ENCODE results near the gene PPP2R5B. TPM values are rescaled to one million over a fixed set of nuclear protein-coding genes. Genes with fewer than 3 reads are reported as not detected.
"Not testable (repeated sequence)": the region's sequence is repeated elsewhere in the genome, so short reads cannot be mapped to it uniquely, and the experiment has no call there.

PPP2R5B gene
- polyA plus RNA-seq, 6 donors from 2014 or later = 7.2 to 15.1 (median 10.2) TPM

GRCh38 chr11:64967375-64967774 is 42.9 kb downstream of the PPP2R5B start:
- H3K27me3 Mint-ChIP-seq = no peaks in the 10 kb centered on the region
- H3K9me3 Mint-ChIP-seq = no peaks in the 10 kb centered on the region
- H3K27ac Mint-ChIP-seq = no peak overlapping the region
- ATAC-seq (ENCODE audit: low read depth in 2 of 2) (no peak), DNase-seq (no peak)
- H3K4me3 Mint-ChIP-seq = no peak overlapping the region
- no peaks in the 10 kb centered on the region for H3K36me3 Mint-ChIP-seq
- peaks cover 5 to 15% (median 14%) of the 10 kb centered on the region in 3 donors for H3K4me1 Mint-ChIP-seq

- no peak for DNase-seq
- peaks cover 9 to 30% (median 20%) of the 10 kb centered on the region in 3 donors for H3K4me1 Mint-ChIP-seq
- no peaks in the 10 kb centered on the region for H3K27me3 Mint-ChIP-seq
- peak overlapping the region in 2 of 6 donors; percentile 55 to 67 for H3K27ac Mint-ChIP-seq
- no peak for ATAC-seq (ENCODE audit: low read depth in 2 of 2)
- no peaks in the 10 kb centered on the region for H3K9me3 Mint-ChIP-seq
- H3K36me3 Mint-ChIP-seq = no peaks in the 10 kb centered on the region
- peak overlapping the region in 3 of 8 donors; percentile 4 to 41 (median 17) for H3K4me3 Mint-ChIP-seq
These were observed 44.7 kb downstream of the PPP2R5B start for GRCh38 chr11:64969209-64969608.

- no peaks in the 10 kb centered on the region for H3K27me3 Mint-ChIP-seq
- peaks cover 0 to 2% (median 0%) of the 10 kb centered on the region in 7 donors for H3K9me3 Mint-ChIP-seq
- peak overlapping the region in 4 of 6 donors; percentile 47 to 81 (median 66) for H3K27ac Mint-ChIP-seq
- ATAC-seq (ENCODE audit: low read depth in 2 of 2) = no peak
- H3K4me1 Mint-ChIP-seq = peaks cover 15 to 44% (median 29%) of the 10 kb centered on the region in 3 donors
- H3K36me3 Mint-ChIP-seq = no peaks in the 10 kb centered on the region
- no peak for DNase-seq
- H3K4me3 Mint-ChIP-seq = peak overlapping the region; percentile 18 to 90 (median 74)
These were observed 46.3 kb downstream of the PPP2R5B start for GRCh38 chr11:64970731-64971151.

- H3K4me1 Mint-ChIP-seq = peaks cover 15 to 45% (median 29%) of the 10 kb centered on the region in 3 donors
- H3K36me3 Mint-ChIP-seq = no peaks in the 10 kb centered on the region
- peak; percentile 83 for DNase-seq
- peak within 1 kb of the TSS; percentile 33 to 88 (median 66) for H3K27ac Mint-ChIP-seq
- peak within 1 kb of the TSS; percentile 69 to 90 (median 80) for H3K4me3 Mint-ChIP-seq
- peaks cover 0 to 2% (median 0%) of the 10 kb centered on the region in 7 donors for H3K9me3 Mint-ChIP-seq
- no peaks in the 10 kb centered on the region for H3K27me3 Mint-ChIP-seq
- ATAC-seq (ENCODE audit: low read depth in 2 of 2) = peak; percentile 70 to 76
These were observed 47.1 kb downstream of the PPP2R5B start, which contains the start of gene MAJIN for GRCh38 chr11:64971421-64972233. Gene MAJIN, minus strand, starts transcription at chr11:64972108. Its CDS starts 12,703 bp downstream, at chr11:64959405.

GRCh38 chr11:64974124-64974523 is 49.6 kb downstream of the PPP2R5B start:
- H3K27ac Mint-ChIP-seq = peak overlapping the region in 5 of 6 donors; percentile 78 to 97 (median 84)

GRCh38 chr11:64976651-64977050 is 52.2 kb downstream of the PPP2R5B start:
- Mint-ChIP-seq H3K27ac (no peak overlapping the region), H3K9me3 (peaks cover 0 to 2% (median 0%) of the 10 kb centered on the region in 7 donors), H3K36me3 (no peaks in the 10 kb centered on the region), H3K4me3 (no peak overlapping the region), H3K27me3 (no peaks in the 10 kb centered on the region), H3K4me1 (peaks cover 18 to 41% (median 20%) of the 10 kb centered on the region in 3 donors)
- DNase-seq = no peak
- no peak for ATAC-seq (ENCODE audit: low read depth in 2 of 2)

More at GRCh38 chr11:64974124-64974523, 49.6 kb downstream of the PPP2R5B start:
- peaks cover 0 to 2% (median 0%) of the 10 kb centered on the region in 7 donors for H3K9me3 Mint-ChIP-seq
- peak; percentile 49 to 62 for ATAC-seq (ENCODE audit: low read depth in 2 of 2)
- peaks cover 19 to 50% (median 34%) of the 10 kb centered on the region in 3 donors for H3K4me1 Mint-ChIP-seq
- no peaks in the 10 kb centered on the region for H3K27me3 Mint-ChIP-seq
- peak overlapping the region in 7 of 8 donors; percentile 4 to 86 (median 66) for H3K4me3 Mint-ChIP-seq
- H3K36me3 Mint-ChIP-seq = no peaks in the 10 kb centered on the region
- DNase-seq = peak; percentile 36

- not testable (repeated sequence) for H3K27ac Mint-ChIP-seq; H3K27me3 Mint-ChIP-seq; H3K36me3 Mint-ChIP-seq; DNase-seq; ATAC-seq (ENCODE audit: low read depth in 2 of 2); H3K9me3 Mint-ChIP-seq
- peak overlapping the region in 2 of 8 donors; percentile 48 to 49 for H3K4me3 Mint-ChIP-seq
- peaks cover 37 to 54% (median 39%) of the 10 kb centered on the region in 3 donors for H3K4me1 Mint-ChIP-seq
These were observed 58.9 kb downstream of the PPP2R5B start for GRCh38 chr11:64983339-64983738.

Other genes starting within 250 kb of the PPP2R5B start
- gene NRXN2, start 201.5 kb upstream of the PPP2R5B start, polyA plus RNA-seq (ENCODE audit: low read depth in 6 of 6) = not detected
- 100 to 1,000 TPM; 274 to 429 (median 285) TPM for gene RASGRP2, start 180.5 kb upstream of the PPP2R5B start, polyA plus RNA-seq (ENCODE audit: low read depth in 6 of 6)
- gene PYGM, start 164.7 kb upstream of the PPP2R5B start, polyA plus RNA-seq (ENCODE audit: low read depth in 6 of 6) = 1 to 10 TPM in 5 of 6 donors, not detected in 1; 2.1 to 4.9 (median 2.2) TPM
- gene SF1, start 146.1 kb upstream of the PPP2R5B start, polyA plus RNA-seq (ENCODE audit: low read depth in 6 of 6) = 100 to 1,000 TPM in 4 of 6 donors, 10 to 100 TPM in 2; 68.6 to 242 (median 132) TPM
- 10 to 100 TPM; 29.8 to 65.0 (median 39.7) TPM for gene MAP4K2, start 121.5 kb upstream of the PPP2R5B start, polyA plus RNA-seq (ENCODE audit: low read depth in 6 of 6)
- 10 to 100 TPM; 12.3 to 49.5 (median 27.4) TPM for gene MEN1, start 114.1 kb upstream of the PPP2R5B start, polyA plus RNA-seq (ENCODE audit: low read depth in 6 of 6)
- under 1 TPM in 4 of 6 donors, not detected in 2; 0.17 to 0.57 (median 0.33) TPM for gene CDC42BPG, start 80.0 kb upstream of the PPP2R5B start, polyA plus RNA-seq (ENCODE audit: low read depth in 6 of 6)
- gene EHD1, start 46.1 kb upstream of the PPP2R5B start, polyA plus RNA-seq (ENCODE audit: low read depth in 6 of 6) = 100 to 1,000 TPM in 2 of 6 donors, 10 to 100 TPM in 4; 65.3 to 119 (median 90.7) TPM
- gene ATG2A, start 7.5 kb upstream of the PPP2R5B start, polyA plus RNA-seq (ENCODE audit: low read depth in 6 of 6) = 1 to 10 TPM in 5 of 6 donors, not detected in 1; 2.8 to 5.0 (median 3.4) TPM
- gene GPHA2, start 11.2 kb downstream of the PPP2R5B start, polyA plus RNA-seq (ENCODE audit: low read depth in 6 of 6) = not detected
- gene MAJIN, start 47.4 kb downstream of the PPP2R5B start, polyA plus RNA-seq (ENCODE audit: low read depth in 6 of 6) = 1 to 10 TPM in 2 of 6 donors, under 1 TPM in 2, not detected in 2; 0.48 to 1.7 (median 1.1) TPM
- 1 to 10 TPM in 3 of 6 donors, under 1 TPM in 2, not detected in 1; 0.13 to 2.9 (median 1.6) TPM for gene BATF2, start 72.3 kb downstream of the PPP2R5B start, polyA plus RNA-seq (ENCODE audit: low read depth in 6 of 6)
- gene ARL2, start 89.5 kb downstream of the PPP2R5B start, polyA plus RNA-seq (ENCODE audit: low read depth in 6 of 6) = 10 to 100 TPM; 45.9 to 74.0 (median 64.2) TPM
- 10 to 100 TPM; 11.7 to 18.3 (median 14.9) TPM for gene SNX15, start 102.8 kb downstream of the PPP2R5B start, polyA plus RNA-seq (ENCODE audit: low read depth in 6 of 6)
- 1 to 10 TPM; 4.7 to 9.6 (median 6.4) TPM for gene SAC3D1, start 116.5 kb downstream of the PPP2R5B start, polyA plus RNA-seq (ENCODE audit: low read depth in 6 of 6)
- 10 to 100 TPM; 19.4 to 28.3 (median 24.3) TPM for gene NAALADL1, start 133.9 kb downstream of the PPP2R5B start, polyA plus RNA-seq (ENCODE audit: low read depth in 6 of 6)
- under 1 TPM in 5 of 6 donors, not detected in 1; 0.11 to 1.00 (median 0.47) TPM for gene CDCA5, start 159.4 kb downstream of the PPP2R5B start, polyA plus RNA-seq (ENCODE audit: low read depth in 6 of 6)
- gene ZFPL1, start 159.5 kb downstream of the PPP2R5B start, polyA plus RNA-seq (ENCODE audit: low read depth in 6 of 6) = 10 to 100 TPM; 30.0 to 37.4 (median 35.0) TPM
- gene VPS51, start 171.5 kb downstream of the PPP2R5B start, polyA plus RNA-seq (ENCODE audit: low read depth in 6 of 6) = 100 to 1,000 TPM in 2 of 6 donors, 10 to 100 TPM in 4; 80.5 to 106 (median 91.2) TPM
- gene TM7SF2, start 187.2 kb downstream of the PPP2R5B start, polyA plus RNA-seq (ENCODE audit: low read depth in 6 of 6) = 10 to 100 TPM; 11.6 to 18.4 (median 15.0) TPM
- 10 to 100 TPM in 4 of 6 donors, 1 to 10 TPM in 2; 6.3 to 16.5 (median 14.1) TPM for gene ZNHIT2, start 193.0 kb downstream of the PPP2R5B start, polyA plus RNA-seq (ENCODE audit: low read depth in 6 of 6)
- gene FAU, start 197.4 kb downstream of the PPP2R5B start, polyA plus RNA-seq (ENCODE audit: low read depth in 6 of 6) = 1,000 to 10,000 TPM; 1,024 to 1,586 (median 1,385) TPM
- gene MRPL49, start 197.6 kb downstream of the PPP2R5B start, polyA plus RNA-seq (ENCODE audit: low read depth in 6 of 6) = 100 to 1,000 TPM in 3 of 6 donors, 10 to 100 TPM in 3; 68.8 to 111 (median 102) TPM
- gene SYVN1, start 209.8 kb downstream of the PPP2R5B start, polyA plus RNA-seq (ENCODE audit: low read depth in 6 of 6) = 10 to 100 TPM; 21.4 to 86.9 (median 43.5) TPM
- under 1 TPM in 1 of 6 donors, not detected in 5; 0.48 TPM for gene SPDYC, start 245.5 kb downstream of the PPP2R5B start, polyA plus RNA-seq (ENCODE audit: low read depth in 6 of 6)